Measurements from ENCODE around the gene UBE2L5. TPM values are rescaled to one million over a fixed set of nuclear protein-coding genes. Genes with fewer than 3 reads are reported as not detected.

UBE2L5 gene
- total and polyA plus RNA-seq, 2 of the 13 experiments (the other 11 are each of a cell fraction or from before 2014, with no cell fraction given), result 0.13 TPM; not detected in 1

- TF ChIP-seq TRAFD1 (CRISPR knock-in tag; IDR thresholded peaks at IDR 0.05; ENCODE audit: borderline replicate concordance) (no peak), HNRNPL (IDR thresholded peaks at IDR 0.05; ENCODE audit: low read depth, low read length) (no peak), CHD2 (IDR thresholded peaks at IDR 0.05; ENCODE audit: low read depth, low read length) (0 out of 2 replicates have a peak, but pooled peaks have one; percentile 20), ZNF260 (CRISPR knock-in tag; IDR thresholded peaks at IDR 0.05; ENCODE audit: borderline replicate concordance, low read depth) (no peak), ZFY (CRISPR knock-in tag; IDR thresholded peaks at IDR 0.05) (peak; percentile 30; the same call in 1 of the 2 replicates), ZNF503 (CRISPR knock-in tag; IDR thresholded peaks at IDR 0.05) (peak; percentile 69), MEIS1 (CRISPR knock-in tag; IDR thresholded peaks at IDR 0.05; ENCODE audit: borderline replicate concordance) (no peak), NFIC (IDR thresholded peaks at IDR 0.05; ENCODE audit: low read length) (0 out of 2 replicates have a peak, but pooled peaks have one; percentile 18), CREM (IDR thresholded peaks at IDR 0.05) (peak; percentile 77), CREM (CRISPR knock-in tag; IDR thresholded peaks at IDR 0.05) (no peak), PRPF4 (IDR thresholded peaks at IDR 0.05; ENCODE audit: low read depth, low read length, poor library complexity, severe bottlenecking) (no peak), HMGXB4 (CRISPR knock-in tag; IDR thresholded peaks at IDR 0.05; ENCODE audit: borderline replicate concordance in 1 of 2, low read depth in 1 of 2) (peak in 1 of 2 experiments; percentile 33; a peak in 1 of 4 replicates), ZSCAN20 (CRISPR knock-in tag; IDR thresholded peaks at IDR 0.05; ENCODE audit: borderline replicate concordance) (0 out of 2 replicates have a peak, but pooled peaks have one; percentile 68), ZNF607 (CRISPR knock-in tag; IDR thresholded peaks at IDR 0.05; ENCODE audit: borderline replicate concordance) (no peak)
- TF ChIP-seq, protein P1, sequence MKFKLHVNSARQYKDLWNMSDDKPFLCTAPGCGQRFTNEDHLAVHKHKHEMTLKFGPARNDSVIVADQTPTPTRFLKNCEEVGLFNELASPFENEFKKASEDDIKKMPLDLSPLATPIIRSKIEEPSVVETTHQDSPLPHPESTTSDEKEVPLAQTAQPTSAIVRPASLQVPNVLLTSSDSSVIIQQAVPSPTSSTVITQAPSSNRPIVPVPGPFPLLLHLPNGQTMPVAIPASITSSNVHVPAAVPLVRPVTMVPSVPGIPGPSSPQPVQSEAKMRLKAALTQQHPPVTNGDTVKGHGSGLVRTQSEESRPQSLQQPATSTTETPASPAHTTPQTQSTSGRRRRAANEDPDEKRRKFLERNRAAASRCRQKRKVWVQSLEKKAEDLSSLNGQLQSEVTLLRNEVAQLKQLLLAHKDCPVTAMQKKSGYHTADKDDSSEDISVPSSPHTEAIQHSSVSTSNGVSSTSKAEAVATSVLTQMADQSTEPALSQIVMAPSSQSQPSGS (CRISPR knock-in tag; IDR thresholded peaks at IDR 0.05), result peak; percentile 81
- TF ChIP-seq, protein P2, sequence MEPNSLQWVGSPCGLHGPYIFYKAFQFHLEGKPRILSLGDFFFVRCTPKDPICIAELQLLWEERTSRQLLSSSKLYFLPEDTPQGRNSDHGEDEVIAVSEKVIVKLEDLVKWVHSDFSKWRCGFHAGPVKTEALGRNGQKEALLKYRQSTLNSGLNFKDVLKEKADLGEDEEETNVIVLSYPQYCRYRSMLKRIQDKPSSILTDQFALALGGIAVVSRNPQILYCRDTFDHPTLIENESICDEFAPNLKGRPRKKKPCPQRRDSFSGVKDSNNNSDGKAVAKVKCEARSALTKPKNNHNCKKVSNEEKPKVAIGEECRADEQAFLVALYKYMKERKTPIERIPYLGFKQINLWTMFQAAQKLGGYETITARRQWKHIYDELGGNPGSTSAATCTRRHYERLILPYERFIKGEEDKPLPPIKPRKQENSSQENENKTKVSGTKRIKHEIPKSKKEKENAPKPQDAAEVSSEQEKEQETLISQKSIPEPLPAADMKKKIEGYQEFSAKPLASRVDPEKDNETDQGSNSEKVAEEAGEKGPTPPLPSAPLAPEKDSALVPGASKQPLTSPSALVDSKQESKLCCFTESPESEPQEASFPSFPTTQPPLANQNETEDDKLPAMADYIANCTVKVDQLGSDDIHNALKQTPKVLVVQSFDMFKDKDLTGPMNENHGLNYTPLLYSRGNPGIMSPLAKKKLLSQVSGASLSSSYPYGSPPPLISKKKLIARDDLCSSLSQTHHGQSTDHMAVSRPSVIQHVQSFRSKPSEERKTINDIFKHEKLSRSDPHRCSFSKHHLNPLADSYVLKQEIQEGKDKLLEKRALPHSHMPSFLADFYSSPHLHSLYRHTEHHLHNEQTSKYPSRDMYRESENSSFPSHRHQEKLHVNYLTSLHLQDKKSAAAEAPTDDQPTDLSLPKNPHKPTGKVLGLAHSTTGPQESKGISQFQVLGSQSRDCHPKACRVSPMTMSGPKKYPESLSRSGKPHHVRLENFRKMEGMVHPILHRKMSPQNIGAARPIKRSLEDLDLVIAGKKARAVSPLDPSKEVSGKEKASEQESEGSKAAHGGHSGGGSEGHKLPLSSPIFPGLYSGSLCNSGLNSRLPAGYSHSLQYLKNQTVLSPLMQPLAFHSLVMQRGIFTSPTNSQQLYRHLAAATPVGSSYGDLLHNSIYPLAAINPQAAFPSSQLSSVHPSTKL (CRISPR knock-in tag; IDR thresholded peaks at IDR 0.05), result peak; percentile 91
Observed at GRCh38 chr13:30395192-30396158, 26.8 kb upstream of the UBE2L5 start (continued).

Data from HepG2 (cell line).